HEK293 (cell line): ENCODE measurements around the gene PEAK3.
A peak's percentile ranks its signal among the peaks of the same experiment; 100 is the strongest.

Experiments
- BCL11B ChIP-seq: fragments of 450-650 bp; formaldehyde crosslinking; IDR thresholded peaks from 2 replicates; pipeline ENCODE4 v1.5.1; 2016; ENCODE audit warnings: low read depth, missing biosample characterization, missing genetic modification characterization
- IKZF3 ChIP-seq: fragments of 450-650 bp; IDR thresholded peaks from 2 replicates; pipeline ENCODE4 v1.5.0; 2018; ENCODE audit warnings: missing biosample characterization, mild to moderate bottlenecking, missing genetic modification characterization, moderate library complexity
- KLF9 ChIP-seq: fragments of 450-650 bp; formaldehyde crosslinking; IDR thresholded peaks from 2 replicates; pipeline ENCODE4 v1.5.1; 2016; ENCODE audit warnings: missing biosample characterization, missing genetic modification characterization, low read depth
- PRDM1 ChIP-seq: fragments of 450-650 bp; formaldehyde crosslinking; IDR thresholded peaks from 2 replicates; pipeline ENCODE4; 2016; ENCODE audit warnings: missing biosample characterization, missing genetic modification characterization
- TCF7L2 ChIP-seq: IDR thresholded peaks from 2 replicates; pipeline ENCODE4 v1.6.1; 2011; ENCODE audit warnings: low read depth, mild to moderate bottlenecking, inconsistent platforms, low read length, moderate library complexity, borderline replicate concordance
- YY2 ChIP-seq: fragments of 450-650 bp; formaldehyde crosslinking; IDR thresholded peaks from 2 replicates; pipeline ENCODE4 v1.5.1; 2016; ENCODE audit warnings: missing biosample characterization, missing genetic modification characterization
- ZBTB8A ChIP-seq: fragments of 450-650 bp; formaldehyde crosslinking; IDR thresholded peaks from 2 replicates; pipeline ENCODE4 v1.5.1; 2016; ENCODE audit warnings: missing biosample characterization, missing genetic modification characterization
- ZFP41 ChIP-seq: fragments of 450-650 bp; formaldehyde crosslinking; IDR thresholded peaks from 2 replicates; pipeline ENCODE4 v1.5.1; 2016; ENCODE audit warnings: missing biosample characterization, missing genetic modification characterization, borderline replicate concordance
- ZIC2 ChIP-seq: fragments of 450-650 bp; formaldehyde crosslinking; IDR thresholded peaks from 2 replicates; pipeline ENCODE4 v1.5.1; 2016; ENCODE audit warnings: missing biosample characterization, missing genetic modification characterization
- ZNF169 ChIP-seq: fragments of 450-650 bp; formaldehyde crosslinking; IDR thresholded peaks from 2 replicates; pipeline ENCODE4 v1.5.1; 2016; ENCODE audit warnings: missing biosample characterization, missing genetic modification characterization
- ZNF501 ChIP-seq: fragments of 450-650 bp; formaldehyde crosslinking; IDR thresholded peaks from 2 replicates; pipeline ENCODE4 v1.5.1; 2016; ENCODE audit warnings: missing biosample characterization, missing genetic modification characterization
- ZNF510 ChIP-seq: fragments of 450-650 bp; formaldehyde crosslinking; IDR thresholded peaks from 2 replicates; pipeline ENCODE4 v1.5.1; 2018; ENCODE audit warnings: mild to moderate bottlenecking, missing genetic modification characterization, missing biosample characterization; ENCODE audit not compliant: insufficient replicate concordance
- ZNF549 ChIP-seq: fragments of 450-650 bp; IDR thresholded peaks from 2 replicates; pipeline ENCODE4 v1.5.1; 2018; ENCODE audit warnings: missing biosample characterization, missing genetic modification characterization, mild to moderate bottlenecking, inconsistent platforms, moderate library complexity
- ZNF558 ChIP-seq: fragments of 450-650 bp; formaldehyde crosslinking; IDR thresholded peaks from 2 replicates; pipeline ENCODE4 v1.5.1; 2016; ENCODE audit warnings: missing biosample characterization, missing genetic modification characterization
- ZNF623 ChIP-seq: fragments of 450-650 bp; formaldehyde crosslinking; IDR thresholded peaks from 2 replicates; pipeline ENCODE4 v1.5.1; 2016; ENCODE audit warnings: missing biosample characterization, missing genetic modification characterization
- ZNF830 ChIP-seq: fragments of 450-650 bp; IDR thresholded peaks from 2 replicates; pipeline ENCODE4 v1.5.0; 2018; ENCODE audit warnings: missing biosample characterization, missing genetic modification characterization, low read depth, mild to moderate bottlenecking, moderate library complexity
- TF ChIP-seq, protein P1 (sequence below): fragments of 450-650 bp; formaldehyde crosslinking; conservative IDR thresholded peaks from 2 replicates; pipeline ENCODE4 v1.5.1; 2016; ENCODE audit warnings: low read depth, missing biosample characterization, missing genetic modification characterization
- TF ChIP-seq, protein P2 (sequence below): fragments of 450-650 bp; formaldehyde crosslinking; IDR thresholded peaks from 2 replicates; pipeline ENCODE4 v1.5.1; 2016; ENCODE audit warnings: missing biosample characterization, missing genetic modification characterization
- TF ChIP-seq, protein P3 (sequence below): fragments of 450-650 bp; formaldehyde crosslinking; IDR thresholded peaks from 2 replicates; pipeline ENCODE4 v1.5.1; 2016; ENCODE audit warnings: missing biosample characterization, missing genetic modification characterization
- TF ChIP-seq, protein P4 (sequence below): fragments of 450-650 bp; formaldehyde crosslinking; IDR thresholded peaks from 2 replicates; pipeline ENCODE4 v1.5.0; 2017; ENCODE audit warnings: missing biosample characterization, missing genetic modification characterization, borderline replicate concordance
- TF ChIP-seq, protein P5 (sequence below): fragments of 450-650 bp; formaldehyde crosslinking; IDR thresholded peaks from 2 replicates; pipeline ENCODE4 v1.5.1; 2016; ENCODE audit warnings: missing biosample characterization, missing genetic modification characterization

Gene PEAK3

DNA sequence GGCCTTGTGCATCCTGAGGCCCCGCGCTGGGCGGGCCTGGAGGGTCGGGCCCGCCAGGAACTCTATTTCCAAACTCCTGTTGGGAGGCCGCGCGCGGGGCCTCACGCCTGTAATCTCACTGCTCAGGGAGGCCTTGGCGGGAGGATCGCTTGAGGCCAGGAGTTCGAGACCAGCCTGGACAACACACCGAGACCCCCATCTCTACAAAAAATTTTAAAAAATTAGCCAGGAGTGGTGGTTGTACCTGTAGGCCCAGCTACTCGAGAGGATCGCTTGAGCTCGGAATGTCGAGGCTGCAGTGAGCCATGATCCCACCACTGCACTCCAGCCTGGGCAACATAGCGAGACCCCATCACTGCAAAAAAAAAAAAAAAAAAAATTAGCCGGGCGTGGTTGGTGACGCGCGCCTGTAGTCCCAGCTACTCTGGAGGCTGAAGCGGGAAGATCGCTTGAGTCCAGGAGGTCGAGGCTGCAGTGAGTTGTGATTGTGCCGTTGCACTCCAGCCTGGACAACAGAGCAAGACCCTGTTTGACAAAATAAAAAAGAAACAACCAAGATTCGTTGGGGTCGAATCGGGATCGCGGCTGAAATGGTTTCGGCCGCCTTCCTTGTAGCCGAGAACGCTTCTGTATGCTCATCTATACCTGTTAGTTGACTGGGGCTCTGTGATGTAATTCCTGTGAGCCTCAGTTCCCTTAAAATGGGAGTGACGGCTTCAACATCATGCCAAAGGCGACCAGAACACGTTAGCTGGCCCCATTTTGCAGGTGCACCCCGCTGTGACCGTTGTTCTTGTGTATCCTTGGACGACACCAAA, 44.7 kb downstream of the PEAK3 start (continued):
- TF ChIP-seq, protein P1, sequence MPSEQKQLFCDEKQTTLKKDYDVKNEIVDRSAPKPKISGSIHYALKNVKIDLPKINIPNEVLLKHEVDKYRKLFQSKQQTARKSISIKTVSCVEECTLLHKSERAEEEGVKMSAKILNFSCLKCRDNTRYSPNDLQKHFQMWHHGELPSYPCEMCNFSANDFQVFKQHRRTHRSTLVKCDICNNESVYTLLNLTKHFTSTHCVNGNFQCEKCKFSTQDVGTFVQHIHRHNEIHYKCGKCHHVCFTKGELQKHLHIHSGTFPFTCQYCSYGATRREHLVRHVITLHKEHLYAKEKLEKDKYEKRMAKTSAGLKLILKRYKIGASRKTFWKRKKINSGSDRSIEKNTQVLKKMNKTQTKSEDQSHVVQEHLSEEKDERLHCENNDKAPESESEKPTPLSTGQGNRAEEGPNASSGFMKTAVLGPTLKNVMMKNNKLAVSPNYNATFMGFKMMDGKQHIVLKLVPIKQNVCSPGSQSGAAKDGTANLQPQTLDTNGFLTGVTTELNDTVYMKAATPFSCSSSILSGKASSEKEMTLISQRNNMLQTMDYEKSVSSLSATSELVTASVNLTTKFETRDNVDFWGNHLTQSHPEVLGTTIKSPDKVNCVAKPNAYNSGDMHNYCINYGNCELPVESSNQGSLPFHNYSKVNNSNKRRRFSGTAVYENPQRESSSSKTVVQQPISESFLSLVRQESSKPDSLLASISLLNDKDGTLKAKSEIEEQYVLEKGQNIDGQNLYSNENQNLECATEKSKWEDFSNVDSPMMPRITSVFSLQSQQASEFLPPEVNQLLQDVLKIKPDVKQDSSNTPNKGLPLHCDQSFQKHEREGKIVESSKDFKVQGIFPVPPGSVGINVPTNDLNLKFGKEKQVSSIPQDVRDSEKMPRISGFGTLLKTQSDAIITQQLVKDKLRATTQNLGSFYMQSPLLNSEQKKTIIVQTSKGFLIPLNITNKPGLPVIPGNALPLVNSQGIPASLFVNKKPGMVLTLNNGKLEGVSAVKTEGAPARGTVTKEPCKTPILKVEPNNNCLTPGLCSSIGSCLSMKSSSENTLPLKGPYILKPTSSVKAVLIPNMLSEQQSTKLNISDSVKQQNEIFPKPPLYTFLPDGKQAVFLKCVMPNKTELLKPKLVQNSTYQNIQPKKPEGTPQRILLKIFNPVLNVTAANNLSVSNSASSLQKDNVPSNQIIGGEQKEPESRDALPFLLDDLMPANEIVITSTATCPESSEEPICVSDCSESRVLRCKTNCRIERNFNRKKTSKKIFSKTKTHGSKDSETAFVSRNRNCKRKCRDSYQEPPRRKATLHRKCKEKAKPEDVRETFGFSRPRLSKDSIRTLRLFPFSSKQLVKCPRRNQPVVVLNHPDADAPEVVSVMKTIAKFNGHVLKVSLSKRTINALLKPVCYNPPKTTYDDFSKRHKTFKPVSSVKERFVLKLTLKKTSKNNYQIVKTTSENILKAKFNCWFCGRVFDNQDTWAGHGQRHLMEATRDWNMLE (tag by site-specific recombination) = peak; percentile 22; the same call in 1 of the 2 replicates
- TF ChIP-seq ZFP41 (tag by site-specific recombination) (no peak), TCF7L2 (no peak), ZIC2 (tag by site-specific recombination) (peak; percentile 63; the same call in 1 of the 2 replicates), ZNF623 (tag by site-specific recombination) (no peak; the same call in 1 of the 2 replicates), ZNF510 (tag by site-specific recombination) (no peak), ZNF169 (tag by site-specific recombination) (no peak), ZBTB8A (tag by site-specific recombination) (no peak), KLF9 (tag by site-specific recombination) (no peak), ZNF549 (tag by site-specific recombination) (no peak), ZNF558 (tag by site-specific recombination) (no peak), BCL11B (tag by site-specific recombination) (0 out of 2 replicates have a peak, but pooled peaks have one; percentile 38), YY2 (tag by site-specific recombination) (no peak), IKZF3 (tag by site-specific recombination) (no peak), ZNF501 (tag by site-specific recombination) (no peak), ZNF830 (tag by site-specific recombination) (no peak), PRDM1 (no peak)
- TF ChIP-seq, protein P2, sequence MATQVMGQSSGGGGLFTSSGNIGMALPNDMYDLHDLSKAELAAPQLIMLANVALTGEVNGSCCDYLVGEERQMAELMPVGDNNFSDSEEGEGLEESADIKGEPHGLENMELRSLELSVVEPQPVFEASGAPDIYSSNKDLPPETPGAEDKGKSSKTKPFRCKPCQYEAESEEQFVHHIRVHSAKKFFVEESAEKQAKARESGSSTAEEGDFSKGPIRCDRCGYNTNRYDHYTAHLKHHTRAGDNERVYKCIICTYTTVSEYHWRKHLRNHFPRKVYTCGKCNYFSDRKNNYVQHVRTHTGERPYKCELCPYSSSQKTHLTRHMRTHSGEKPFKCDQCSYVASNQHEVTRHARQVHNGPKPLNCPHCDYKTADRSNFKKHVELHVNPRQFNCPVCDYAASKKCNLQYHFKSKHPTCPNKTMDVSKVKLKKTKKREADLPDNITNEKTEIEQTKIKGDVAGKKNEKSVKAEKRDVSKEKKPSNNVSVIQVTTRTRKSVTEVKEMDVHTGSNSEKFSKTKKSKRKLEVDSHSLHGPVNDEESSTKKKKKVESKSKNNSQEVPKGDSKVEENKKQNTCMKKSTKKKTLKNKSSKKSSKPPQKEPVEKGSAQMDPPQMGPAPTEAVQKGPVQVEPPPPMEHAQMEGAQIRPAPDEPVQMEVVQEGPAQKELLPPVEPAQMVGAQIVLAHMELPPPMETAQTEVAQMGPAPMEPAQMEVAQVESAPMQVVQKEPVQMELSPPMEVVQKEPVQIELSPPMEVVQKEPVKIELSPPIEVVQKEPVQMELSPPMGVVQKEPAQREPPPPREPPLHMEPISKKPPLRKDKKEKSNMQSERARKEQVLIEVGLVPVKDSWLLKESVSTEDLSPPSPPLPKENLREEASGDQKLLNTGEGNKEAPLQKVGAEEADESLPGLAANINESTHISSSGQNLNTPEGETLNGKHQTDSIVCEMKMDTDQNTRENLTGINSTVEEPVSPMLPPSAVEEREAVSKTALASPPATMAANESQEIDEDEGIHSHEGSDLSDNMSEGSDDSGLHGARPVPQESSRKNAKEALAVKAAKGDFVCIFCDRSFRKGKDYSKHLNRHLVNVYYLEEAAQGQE (tag by site-specific recombination) = no peak
- TF ChIP-seq, protein P3, sequence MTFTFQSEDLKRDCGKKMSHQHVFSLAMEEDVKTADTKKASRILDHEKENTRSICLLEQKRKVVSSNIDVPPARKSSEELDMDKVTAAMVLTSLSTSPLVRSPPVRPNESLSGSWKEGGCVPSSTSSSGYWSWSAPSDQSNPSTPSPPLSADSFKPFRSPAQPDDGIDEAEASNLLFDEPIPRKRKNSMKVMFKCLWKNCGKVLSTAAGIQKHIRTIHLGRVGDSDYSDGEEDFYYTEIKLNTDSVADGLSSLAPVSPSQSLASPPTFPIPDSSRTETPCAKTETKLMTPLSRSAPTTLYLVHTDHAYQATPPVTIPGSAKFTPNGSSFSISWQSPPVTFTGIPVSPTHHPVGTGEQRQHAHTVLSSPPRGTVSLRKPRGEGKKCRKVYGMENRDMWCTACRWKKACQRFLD = no peak
- TF ChIP-seq, protein P4, sequence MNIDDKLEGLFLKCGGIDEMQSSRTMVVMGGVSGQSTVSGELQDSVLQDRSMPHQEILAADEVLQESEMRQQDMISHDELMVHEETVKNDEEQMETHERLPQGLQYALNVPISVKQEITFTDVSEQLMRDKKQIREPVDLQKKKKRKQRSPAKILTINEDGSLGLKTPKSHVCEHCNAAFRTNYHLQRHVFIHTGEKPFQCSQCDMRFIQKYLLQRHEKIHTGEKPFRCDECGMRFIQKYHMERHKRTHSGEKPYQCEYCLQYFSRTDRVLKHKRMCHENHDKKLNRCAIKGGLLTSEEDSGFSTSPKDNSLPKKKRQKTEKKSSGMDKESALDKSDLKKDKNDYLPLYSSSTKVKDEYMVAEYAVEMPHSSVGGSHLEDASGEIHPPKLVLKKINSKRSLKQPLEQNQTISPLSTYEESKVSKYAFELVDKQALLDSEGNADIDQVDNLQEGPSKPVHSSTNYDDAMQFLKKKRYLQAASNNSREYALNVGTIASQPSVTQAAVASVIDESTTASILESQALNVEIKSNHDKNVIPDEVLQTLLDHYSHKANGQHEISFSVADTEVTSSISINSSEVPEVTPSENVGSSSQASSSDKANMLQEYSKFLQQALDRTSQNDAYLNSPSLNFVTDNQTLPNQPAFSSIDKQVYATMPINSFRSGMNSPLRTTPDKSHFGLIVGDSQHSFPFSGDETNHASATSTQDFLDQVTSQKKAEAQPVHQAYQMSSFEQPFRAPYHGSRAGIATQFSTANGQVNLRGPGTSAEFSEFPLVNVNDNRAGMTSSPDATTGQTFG (tag by site-specific recombination) = no peak
- TF ChIP-seq, protein P5, sequence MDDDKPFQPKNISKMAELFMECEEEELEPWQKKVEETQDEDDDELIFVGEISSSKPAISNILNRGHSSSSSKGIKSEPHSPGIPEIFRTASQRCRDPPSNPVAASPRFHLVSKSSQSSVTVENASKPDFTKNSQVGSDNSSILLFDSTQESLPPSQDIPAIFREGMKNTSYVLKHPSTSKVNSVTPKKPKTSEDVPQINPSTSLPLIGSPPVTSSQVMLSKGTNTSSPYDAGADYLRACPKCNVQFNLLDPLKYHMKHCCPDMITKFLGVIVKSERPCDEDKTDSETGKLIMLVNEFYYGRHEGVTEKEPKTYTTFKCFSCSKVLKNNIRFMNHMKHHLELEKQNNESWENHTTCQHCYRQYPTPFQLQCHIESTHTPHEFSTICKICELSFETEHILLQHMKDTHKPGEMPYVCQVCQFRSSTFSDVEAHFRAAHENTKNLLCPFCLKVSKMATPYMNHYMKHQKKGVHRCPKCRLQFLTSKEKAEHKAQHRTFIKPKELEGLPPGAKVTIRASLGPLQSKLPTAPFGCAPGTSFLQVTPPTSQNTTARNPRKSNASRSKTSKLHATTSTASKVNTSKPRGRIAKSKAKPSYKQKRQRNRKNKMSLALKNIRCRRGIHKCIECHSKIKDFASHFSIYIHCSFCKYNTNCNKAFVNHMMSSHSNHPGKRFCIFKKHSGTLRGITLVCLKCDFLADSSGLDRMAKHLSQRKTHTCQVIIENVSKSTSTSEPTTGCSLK (tag by site-specific recombination) = no peak
